Vagina (tissue), 2 donors: ENCODE measurements around the gene RPE65. TPM values are rescaled to one million over a fixed set of nuclear protein-coding genes. Genes with fewer than 3 reads are reported as not detected.

Source experiments
- DNase-seq, 2 donors: peaks; one replicate each; pipeline ENCODE4 v3.0.0-alpha.2; 2017; ENCODE audit errors: extremely low spot score in 2 of 2
- H3K27ac ChIP-seq: fragments of 200-600 bp; sonication (generic); one replicate; pipeline ENCODE4 v1.5.1; 2019
- H3K27me3 ChIP-seq: fragments of 200-600 bp; sonication (generic); one replicate; pipeline ENCODE4 v1.5.1; 2019
- H3K36me3 ChIP-seq, 2 donors: fragments of 200-600 bp; sonication (generic); one replicate each; pipeline ENCODE4 v1.5.1; 2017 to 2019
- H3K4me1 ChIP-seq: fragments of 200-600 bp; sonication (generic); one replicate; pipeline ENCODE4 v1.5.1; 2019
- H3K4me3 ChIP-seq, 2 donors: fragments of 200-600 bp; sonication (generic); 1 replicate in 1 of 2; 2 replicates in 1 of 2; pipeline ENCODE4 v1.5.1; 2016 to 2019
- H3K9me3 ChIP-seq: fragments of 200-600 bp; sonication (generic); one replicate; pipeline ENCODE4 v1.5.1; 2019
- POLR2A ChIP-seq, 2 donors: fragments of 450-650 bp; IDR thresholded peaks; one replicate each; pipeline ENCODE4 v1.6.1; 2017; ENCODE audit warnings: antibody characterized with exemption in 2 of 2, mild to moderate bottlenecking in 2 of 2, moderate library complexity in 2 of 2
- POLR2AphosphoS5 ChIP-seq, 2 donors: sonication (generic); formaldehyde crosslinking; IDR thresholded peaks; one replicate each; pipeline ENCODE4 v1.9.0; 2017; ENCODE audit warnings: antibody characterized with exemption in 2 of 2, mild to moderate bottlenecking in 2 of 2, low read depth in 1 of 2; ENCODE audit not compliant: insufficient read depth in 1 of 2
- intact Hi-C: fragments of 100-400 bp; cut with DNase I; formaldehyde crosslinking; loops from one replicate; pipeline ENCODE4 v1.15.1; 2023
- small RNA-seq: library from RNA; depleted of rRNA; stranded (forward); fragments of <200 nt; gene quantifications from one replicate; pipeline ENCODE3, GENCODE V24; 2016
- total RNA-seq: library from RNA; depleted of rRNA; stranded (reverse); fragments of >200 nt; gene quantifications from one replicate; pipeline ENCODE4 v1.2.3, GENCODE V29; 2016
- TF ChIP-seq, protein P1 (sequence below), 3 experiments: fragments of 450-650 bp in 2 of 3; fragments of 200-600 bp in 1 of 3; sonication (generic) in 1 of 3; IDR thresholded peaks; one replicate each; pipeline ENCODE4 v1.5.1; 2017 to 2019; ENCODE audit warnings: antibody characterized with exemption in 3 of 3, mild to moderate bottlenecking in 2 of 3, moderate library complexity in 2 of 3

The RPE65 gene
- total RNA-seq, 1 donor from 2014 or later = not detected

DNA sequence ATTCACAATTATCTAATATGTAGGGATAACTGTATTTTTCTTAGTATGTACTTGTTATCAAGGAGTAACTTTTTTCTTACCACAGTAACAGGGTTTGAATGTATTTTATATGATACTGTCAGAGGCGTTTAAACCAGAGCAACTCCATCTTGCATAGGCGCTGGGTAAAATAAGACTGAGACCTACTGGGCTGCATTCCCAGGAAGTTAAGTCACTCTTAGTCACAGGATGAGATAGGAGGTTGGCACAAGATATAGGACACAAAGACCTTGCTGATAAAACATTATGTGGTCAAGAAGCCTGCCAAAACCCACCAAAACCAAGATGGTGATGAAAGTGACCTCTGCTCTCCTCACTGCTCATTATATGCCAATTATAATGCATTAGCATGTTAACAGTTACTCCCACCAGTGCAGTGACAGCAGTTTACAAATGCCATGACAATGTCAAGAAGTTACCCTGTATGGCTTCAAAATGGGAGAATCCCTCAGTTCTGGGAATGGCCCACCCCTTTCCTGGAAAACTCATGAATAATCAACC, 64.8 kb downstream of the RPE65 start:
- intact Hi-C loops = no loop called here
- Histone ChIP-seq H3K4me1 (peaks cover 17% of the 10 kb centered on the region), H3K27ac (peak overlapping the region; percentile 21), H3K4me3 (no peak overlapping the region), H3K9me3 (no peaks in the 10 kb centered on the region), H3K36me3 (no peaks in the 10 kb centered on the region), H3K27me3 (no peaks in the 10 kb centered on the region)
- no peak for DNase-seq
- TF ChIP-seq POLR2A (IDR thresholded peaks at IDR 0.05) (no peak), POLR2AphosphoS5 (IDR thresholded peaks at IDR 0.05; ENCODE audit: insufficient read depth in 1 of 2, low read depth in 1 of 2) (no peak)
- TF ChIP-seq, protein P1, sequence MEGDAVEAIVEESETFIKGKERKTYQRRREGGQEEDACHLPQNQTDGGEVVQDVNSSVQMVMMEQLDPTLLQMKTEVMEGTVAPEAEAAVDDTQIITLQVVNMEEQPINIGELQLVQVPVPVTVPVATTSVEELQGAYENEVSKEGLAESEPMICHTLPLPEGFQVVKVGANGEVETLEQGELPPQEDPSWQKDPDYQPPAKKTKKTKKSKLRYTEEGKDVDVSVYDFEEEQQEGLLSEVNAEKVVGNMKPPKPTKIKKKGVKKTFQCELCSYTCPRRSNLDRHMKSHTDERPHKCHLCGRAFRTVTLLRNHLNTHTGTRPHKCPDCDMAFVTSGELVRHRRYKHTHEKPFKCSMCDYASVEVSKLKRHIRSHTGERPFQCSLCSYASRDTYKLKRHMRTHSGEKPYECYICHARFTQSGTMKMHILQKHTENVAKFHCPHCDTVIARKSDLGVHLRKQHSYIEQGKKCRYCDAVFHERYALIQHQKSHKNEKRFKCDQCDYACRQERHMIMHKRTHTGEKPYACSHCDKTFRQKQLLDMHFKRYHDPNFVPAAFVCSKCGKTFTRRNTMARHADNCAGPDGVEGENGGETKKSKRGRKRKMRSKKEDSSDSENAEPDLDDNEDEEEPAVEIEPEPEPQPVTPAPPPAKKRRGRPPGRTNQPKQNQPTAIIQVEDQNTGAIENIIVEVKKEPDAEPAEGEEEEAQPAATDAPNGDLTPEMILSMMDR (IDR thresholded peaks at IDR 0.05) = no peak

DNA sequence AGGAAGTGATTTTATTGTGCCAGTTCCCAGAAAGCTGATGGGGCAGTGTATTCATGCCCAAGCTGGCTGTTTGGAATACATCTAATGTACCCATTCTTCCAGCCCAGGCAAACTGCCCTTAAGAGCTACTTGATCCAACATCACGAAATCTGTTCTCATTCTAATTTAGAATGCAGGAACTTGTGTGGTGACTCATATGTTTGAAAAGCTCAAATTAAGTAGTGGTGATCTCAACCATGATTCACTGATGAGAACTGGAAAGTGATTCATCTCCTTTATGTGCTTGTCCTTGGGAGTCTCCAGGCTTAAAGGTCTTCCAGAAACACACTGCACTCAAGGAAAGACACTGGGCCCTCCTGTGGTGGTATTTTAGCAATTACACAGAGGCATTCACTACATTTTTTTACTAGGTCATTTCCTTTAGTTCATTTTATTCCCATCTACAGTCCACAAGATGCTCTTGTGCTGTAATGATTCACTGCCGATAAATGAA, 65.4 kb downstream of the RPE65 start:
- peak in 1 of 2 donors; percentile 87 for TF ChIP-seq POLR2AphosphoS5 (IDR thresholded peaks at IDR 0.05; ENCODE audit: insufficient read depth in 1 of 2, low read depth in 1 of 2)
- TF ChIP-seq, protein P1 (IDR thresholded peaks at IDR 0.05) = no peak
- DNase-seq = no peak
- no peaks in the 10 kb centered on the region for H3K36me3 ChIP-seq
- H3K4me1 ChIP-seq = peaks cover 17% of the 10 kb centered on the region
- H3K27ac ChIP-seq = peak overlapping the region; percentile 21
- no peaks in the 10 kb centered on the region for H3K27me3 ChIP-seq
- H3K9me3 ChIP-seq = no peaks in the 10 kb centered on the region
- intact Hi-C loops = no loop called here
- H3K4me3 ChIP-seq = no peak overlapping the region

DNA sequence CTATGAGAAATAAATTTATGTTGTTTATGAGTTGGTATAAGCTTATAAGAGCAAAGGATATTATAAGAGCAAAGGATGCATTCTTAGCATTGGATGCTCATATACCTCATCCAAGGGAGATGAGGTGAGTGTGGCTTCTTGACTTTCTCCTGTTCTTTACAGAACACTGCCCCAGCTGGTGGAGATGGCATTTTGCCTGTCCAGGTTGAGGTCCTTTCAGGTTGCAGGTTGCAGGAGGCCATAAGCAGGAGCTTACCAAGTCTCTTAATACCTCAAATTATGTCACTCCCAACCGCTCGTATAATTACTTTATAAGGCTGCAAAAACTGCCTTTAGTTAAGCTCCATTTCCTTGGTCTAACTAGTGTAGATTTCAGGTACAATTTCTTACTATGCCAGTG, 66.7 kb downstream of the RPE65 start:
- H3K27me3 ChIP-seq = no peaks in the 10 kb centered on the region
- H3K27ac ChIP-seq = no peak overlapping the region
- DNase-seq = no peak
- intact Hi-C loops = no loop called here
- H3K4me1 ChIP-seq = peaks cover 17% of the 10 kb centered on the region
- TF ChIP-seq, protein P1 (IDR thresholded peaks at IDR 0.05) = no peak
- TF ChIP-seq POLR2AphosphoS5 (IDR thresholded peaks at IDR 0.05; ENCODE audit: insufficient read depth in 1 of 2, low read depth in 1 of 2) (no peak), POLR2A (IDR thresholded peaks at IDR 0.05) (no peak)
- H3K36me3 ChIP-seq = no peaks in the 10 kb centered on the region
- no peaks in the 10 kb centered on the region for H3K9me3 ChIP-seq
- no peak overlapping the region for H3K4me3 ChIP-seq

DNA sequence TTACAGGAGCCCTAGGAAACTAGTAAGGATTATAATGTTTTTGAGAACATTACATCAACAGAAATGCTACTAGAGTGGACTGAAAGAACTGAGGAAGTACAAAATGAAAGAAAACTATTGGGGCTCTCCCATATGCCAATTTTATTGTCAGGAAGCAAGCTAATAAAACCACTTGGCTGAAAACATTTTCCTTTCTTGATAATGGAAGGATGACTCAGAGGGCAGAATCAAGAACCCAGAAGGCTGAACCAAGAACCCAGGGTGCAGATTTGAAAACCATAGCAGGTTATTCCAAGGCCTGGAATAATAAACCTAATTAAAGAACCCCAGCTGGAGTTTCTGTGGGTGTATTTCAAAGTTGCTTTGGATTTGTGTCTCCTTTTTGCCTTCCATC, 70.7 kb downstream of the RPE65 start:
- DNase-seq = no peak
- H3K4me3 ChIP-seq = no peak overlapping the region
- H3K36me3 ChIP-seq = no peaks in the 10 kb centered on the region
- H3K27ac ChIP-seq = no peak overlapping the region
- intact Hi-C loops = no loop called here
- H3K4me1 ChIP-seq = peaks cover 3% of the 10 kb centered on the region
- H3K27me3 ChIP-seq = no peaks in the 10 kb centered on the region
- no peaks in the 10 kb centered on the region for H3K9me3 ChIP-seq
- TF ChIP-seq POLR2AphosphoS5 (IDR thresholded peaks at IDR 0.05; ENCODE audit: insufficient read depth in 1 of 2, low read depth in 1 of 2) (no peak), POLR2A (IDR thresholded peaks at IDR 0.05) (no peak)
- TF ChIP-seq, protein P1 (IDR thresholded peaks at IDR 0.05) = no peak

Small RNA genes lying within 50 kb of the gene (small RNA-seq; reads per million reads assigned to genes)
- gene AL139413.1 = not detected

Other genes starting within 250 kb of the RPE65 start
- gene WLS, start 217.4 kb downstream of the RPE65 start, total RNA-seq = 68.0 TPM
- 1.7 TPM for gene DEPDC1, start 47.1 kb upstream of the RPE65 start, total RNA-seq